ENCODE measurements around the gene STAB2. TPM values are rescaled to one million over a fixed set of nuclear protein-coding genes. Genes with fewer than 3 reads are reported as not detected.

The STAB2 gene
- total RNA-seq, 2 experiments from 2014 or later: not detected

DNA sequence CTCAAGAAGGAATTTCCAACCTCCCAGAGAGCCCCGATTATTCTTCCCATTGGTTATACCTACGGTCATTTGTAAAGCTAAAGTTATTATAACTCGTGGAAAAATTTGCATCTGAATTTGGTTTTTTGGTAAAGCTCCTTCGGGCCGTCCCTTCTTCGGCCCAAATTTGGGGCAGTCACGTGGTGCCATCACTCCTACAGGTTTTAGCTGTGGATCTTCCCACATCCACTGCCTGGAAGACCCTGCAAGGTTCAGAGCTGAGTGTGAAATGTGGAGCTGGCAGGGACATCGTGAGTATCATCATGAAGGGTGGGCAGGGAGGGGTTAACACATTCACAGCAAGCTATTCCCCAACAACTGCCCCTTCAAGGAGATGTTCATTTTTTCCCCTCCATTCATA is 148.2 kb downstream of the STAB2 start:
- CTCF ChIA-PET: interaction anchor here (1.4 kb wide), 1 partner anchor 11 kb away, joined by 3 read pairs; no protein-coding TSS in a partner anchor
- POLR2A ChIA-PET: no interaction called here

DNA sequence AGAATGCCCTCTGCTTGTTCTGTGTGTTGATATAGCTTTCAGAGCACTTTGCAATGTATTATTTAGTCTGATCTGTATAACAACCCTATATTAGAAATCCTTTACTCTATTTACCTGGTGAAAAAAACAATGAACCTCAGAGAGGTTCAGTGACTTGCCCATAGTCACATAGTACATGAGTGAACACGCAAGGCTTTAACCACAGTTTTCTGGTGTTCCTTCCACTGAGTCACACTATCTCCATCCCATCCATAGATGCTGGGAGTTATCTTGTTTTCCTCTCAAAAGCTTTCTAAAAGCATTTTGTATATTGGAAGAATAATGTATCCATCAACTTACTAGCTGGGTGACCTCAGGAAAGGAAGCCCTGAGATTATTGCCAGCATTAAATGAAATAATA is 149.5 kb downstream of the STAB2 start:
- CTCF ChIA-PET: interaction anchor here (1.4 kb wide), 1 partner anchor 12 kb away, joined by 3 read pairs; no protein-coding TSS in a partner anchor
- POLR2A ChIA-PET: no interaction called here

DNA sequence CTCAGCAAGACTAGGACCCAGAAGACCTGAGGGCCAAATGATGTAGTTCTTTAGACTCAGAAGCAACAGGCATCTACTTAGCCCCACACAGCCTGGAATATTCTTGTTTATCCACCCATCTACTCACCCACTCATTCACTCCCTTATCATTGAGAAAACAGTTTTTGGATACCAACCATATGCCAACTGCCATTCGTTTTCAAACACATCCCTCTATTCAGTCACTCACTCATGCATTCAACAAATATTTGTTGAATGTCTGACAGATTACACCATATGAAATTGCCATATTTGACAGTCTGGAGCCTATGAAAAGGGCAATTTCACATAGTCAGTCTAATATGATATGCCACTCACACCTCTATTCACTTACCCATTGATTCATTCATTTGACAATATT is 150.8 kb downstream of the STAB2 start:
- CTCF ChIA-PET: no interaction called here
- POLR2A ChIA-PET: no interaction called here

GRCh38 chr12:103742349-103742932 is 155.4 kb downstream of the STAB2 start:
- ChIA-PET CTCF (interaction anchor here (0.6 kb wide), 1 partner anchor 61 kb away, joined by 3 read pairs; no protein-coding TSS in a partner anchor), POLR2A (no interaction called here)

DNA sequence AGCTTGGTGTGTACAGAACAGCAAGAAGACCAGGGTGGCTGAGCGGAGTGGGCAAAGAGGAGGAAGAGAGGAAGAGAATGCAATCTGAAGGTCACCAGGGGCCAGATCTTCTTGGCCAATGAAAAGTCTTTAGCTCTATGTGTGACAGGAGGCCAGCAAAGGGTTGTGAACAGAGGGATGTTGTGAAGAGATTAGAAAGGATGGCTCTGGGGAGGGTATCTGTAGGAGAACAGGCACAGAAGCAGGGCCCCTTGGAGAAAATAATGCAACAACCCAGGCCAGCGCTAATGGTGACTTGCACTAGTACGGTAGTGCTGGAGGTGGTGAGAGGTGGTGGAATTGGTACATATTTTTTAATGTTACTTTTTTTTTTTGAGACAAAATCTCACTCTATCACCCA is 156.7 kb downstream of the STAB2 start:
- ChIA-PET POLR2A (no interaction called here), CTCF (no interaction called here)

DNA sequence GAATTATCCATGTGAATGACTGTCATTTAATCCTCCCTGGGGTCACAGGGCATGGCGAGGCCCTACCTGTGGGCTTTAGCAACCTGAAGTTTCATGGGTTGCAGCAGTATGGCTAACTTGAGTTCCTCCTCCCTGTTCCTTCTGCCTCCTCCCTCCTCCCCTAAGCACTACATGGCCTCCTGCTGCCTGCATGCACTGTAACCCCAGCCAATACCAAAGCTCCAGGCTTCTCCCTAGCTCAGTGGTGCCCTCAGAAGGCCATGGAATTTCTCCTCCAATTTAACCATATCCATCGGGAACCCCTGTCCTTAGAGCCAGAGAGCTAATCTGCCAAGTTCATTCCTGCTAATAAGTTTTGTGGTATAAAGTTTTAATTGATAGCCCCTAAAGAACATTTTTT is 158.9 kb downstream of the STAB2 start:
- ChIA-PET CTCF (no interaction called here), POLR2A (no interaction called here)

- POLR2A ChIA-PET: no interaction called here
- CTCF ChIA-PET: no interaction called here
Observed at GRCh38 chr12:103748002-103748401, 160.9 kb downstream of the STAB2 start.

- POLR2A ChIA-PET: no interaction called here
- CTCF ChIA-PET: no interaction called here
Observed at GRCh38 chr12:103748875-103749274, 161.8 kb downstream of the STAB2 start.

DNA sequence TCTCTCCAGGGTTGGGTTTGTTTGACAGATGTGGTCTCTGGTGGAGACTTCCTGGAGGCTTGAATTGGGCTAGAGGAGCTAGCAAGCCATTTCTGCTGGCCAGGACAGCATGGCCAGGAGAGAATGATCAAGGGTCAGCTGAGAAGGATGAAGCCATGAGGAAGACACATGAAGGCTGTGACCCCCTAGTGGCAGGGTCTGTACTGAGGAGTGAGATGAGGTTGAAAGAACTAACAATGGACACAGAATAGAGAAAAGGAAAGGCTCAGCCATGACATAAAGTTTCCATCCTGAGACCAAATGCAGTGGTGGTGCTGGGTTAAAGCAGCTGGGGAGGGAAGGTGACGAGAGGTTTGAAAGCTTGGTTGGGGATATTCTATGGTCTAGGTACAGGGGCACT is 164.1 kb downstream of the STAB2 start:
- ChIA-PET POLR2A (no interaction called here), CTCF (interaction anchor here (0.5 kb wide), 1 partner anchor 23 kb away, joined by 4 read pairs; no protein-coding TSS in a partner anchor)

GRCh38 chr12:103751600-103751999 is 164.5 kb downstream of the STAB2 start:
- ChIA-PET CTCF (interaction anchor here (0.5 kb wide), 1 partner anchor 23 kb away, joined by 4 read pairs; no protein-coding TSS in a partner anchor), POLR2A (no interaction called here)

DNA sequence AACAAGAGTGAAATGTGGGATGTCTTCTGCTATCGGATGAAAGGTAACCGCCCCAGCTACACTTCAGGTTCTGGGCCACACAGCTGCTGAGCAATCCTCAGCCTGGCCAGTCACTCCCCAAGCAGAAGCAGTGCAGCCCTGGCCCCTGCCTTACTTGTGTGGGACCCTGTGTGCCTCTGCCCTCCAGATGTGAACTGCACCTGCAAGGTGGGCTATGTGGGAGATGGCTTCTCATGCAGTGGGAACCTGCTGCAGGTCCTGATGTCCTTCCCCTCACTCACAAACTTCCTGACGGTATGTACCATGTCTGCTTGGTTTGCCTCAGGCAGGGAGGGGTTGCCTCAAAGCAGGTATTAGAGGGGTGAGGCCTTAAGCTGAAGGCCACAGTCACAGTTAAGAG is 168.4 kb downstream of the STAB2 start:
- ChIA-PET CTCF (no interaction called here), POLR2A (no interaction called here)

DNA sequence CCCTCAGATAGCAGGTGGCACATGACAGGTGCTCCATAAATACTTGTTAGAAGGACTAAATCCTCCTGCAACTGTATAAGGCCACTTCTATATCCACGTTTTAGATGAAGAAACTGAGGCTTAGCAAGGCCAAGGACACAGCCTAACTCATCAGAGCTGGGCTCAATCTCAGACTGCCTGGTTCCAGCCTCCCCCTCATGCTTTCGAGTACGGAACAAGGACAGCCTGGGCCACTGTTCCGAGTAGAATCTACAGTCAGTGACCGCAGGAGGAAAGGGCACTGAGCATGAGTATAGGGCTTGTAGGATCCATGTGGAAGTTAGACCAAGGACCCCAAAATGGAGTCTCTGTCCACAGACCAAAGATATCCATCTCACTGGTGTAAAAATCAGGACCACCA is 169.4 kb downstream of the STAB2 start:
- ChIA-PET POLR2A (no interaction called here), CTCF (no interaction called here)

GRCh38 chr12:103757248-103757647 is 170.2 kb downstream of the STAB2 start:
- CTCF ChIA-PET: no interaction called here
- POLR2A ChIA-PET: no interaction called here

DNA sequence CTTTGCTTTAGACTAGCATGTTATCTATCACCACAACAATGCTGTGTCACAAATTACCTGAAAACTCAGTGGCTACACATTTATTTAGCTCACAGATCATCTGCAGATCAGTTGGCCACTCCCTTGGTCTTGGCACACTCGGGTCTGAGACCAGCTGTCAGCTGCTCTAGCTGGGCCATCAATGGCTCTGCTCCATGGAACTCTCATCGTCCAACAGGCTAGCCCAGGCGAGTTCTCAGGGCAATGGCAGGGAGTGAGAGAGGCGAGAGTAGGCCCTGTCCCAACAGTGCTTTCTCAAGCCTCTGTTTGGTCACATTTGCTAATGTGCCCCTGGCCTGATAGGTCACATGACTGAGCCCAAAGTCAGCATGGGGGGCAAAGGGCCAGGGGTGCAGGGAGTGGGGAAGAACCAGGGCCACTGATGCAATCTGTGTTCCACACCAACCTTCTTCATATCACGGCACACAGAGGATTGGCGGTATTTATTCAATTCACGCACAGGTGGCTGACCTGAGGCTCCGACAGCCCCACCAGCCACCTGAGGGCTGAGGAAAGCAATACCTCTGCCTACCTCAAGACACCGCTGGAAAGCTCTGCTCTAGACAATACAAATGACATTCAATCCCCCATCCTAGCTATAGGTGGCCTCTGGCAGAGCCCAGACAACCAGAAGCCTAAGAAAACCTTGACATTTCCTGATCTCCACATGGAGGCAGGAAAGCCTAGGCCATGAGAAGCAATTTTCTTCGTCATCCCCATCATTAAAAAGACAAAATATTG is 171.4 kb downstream of the STAB2 start:
- ChIA-PET POLR2A (no interaction called here), CTCF (no interaction called here)

DNA sequence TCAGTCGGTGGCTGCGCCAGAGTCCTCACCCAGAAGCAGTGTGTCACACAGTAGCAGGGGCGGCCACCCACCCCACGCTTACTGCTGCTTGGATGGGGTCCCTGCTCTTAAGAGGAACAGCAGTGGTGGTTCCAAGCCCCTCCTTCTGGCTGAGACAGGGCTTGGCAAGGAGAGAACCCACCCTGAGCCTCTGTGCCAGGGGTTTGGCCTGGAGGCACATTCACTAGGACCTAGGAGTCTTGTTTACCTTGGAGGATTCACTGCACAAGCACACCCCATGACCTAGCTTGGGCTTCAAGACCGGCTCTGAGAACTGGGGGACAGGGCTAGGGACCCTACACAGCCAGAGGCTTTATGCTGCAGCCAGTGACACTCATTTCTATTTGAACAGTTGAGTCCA is 175.4 kb downstream of the STAB2 start:
- POLR2A ChIA-PET: no interaction called here
- CTCF ChIA-PET: no interaction called here

- ChIA-PET CTCF (no interaction called here), POLR2A (no interaction called here)
Observed at GRCh38 chr12:103765322-103765721, 178.2 kb downstream of the STAB2 start.

DNA sequence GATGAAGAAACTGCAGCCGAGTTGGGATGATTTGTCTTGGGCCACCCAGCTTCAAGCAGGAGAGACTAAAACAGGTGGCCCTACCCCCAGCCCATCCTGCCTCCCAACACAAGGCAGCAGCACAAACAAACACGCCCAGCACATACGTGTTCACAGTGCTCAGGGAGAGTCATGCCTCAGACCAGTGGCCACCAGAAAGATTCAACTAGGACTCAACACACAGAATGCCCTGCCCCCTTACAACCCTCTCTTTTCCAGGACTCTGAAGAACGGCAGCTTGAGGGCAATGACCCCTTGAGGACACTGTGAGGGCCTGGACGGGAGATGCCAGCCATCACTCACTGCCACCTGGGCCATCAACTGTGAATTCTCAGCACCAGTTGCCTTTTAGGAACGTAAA is 179.0 kb downstream of the STAB2 start:
- POLR2A ChIA-PET: no interaction called here
- CTCF ChIA-PET: no interaction called here

DNA sequence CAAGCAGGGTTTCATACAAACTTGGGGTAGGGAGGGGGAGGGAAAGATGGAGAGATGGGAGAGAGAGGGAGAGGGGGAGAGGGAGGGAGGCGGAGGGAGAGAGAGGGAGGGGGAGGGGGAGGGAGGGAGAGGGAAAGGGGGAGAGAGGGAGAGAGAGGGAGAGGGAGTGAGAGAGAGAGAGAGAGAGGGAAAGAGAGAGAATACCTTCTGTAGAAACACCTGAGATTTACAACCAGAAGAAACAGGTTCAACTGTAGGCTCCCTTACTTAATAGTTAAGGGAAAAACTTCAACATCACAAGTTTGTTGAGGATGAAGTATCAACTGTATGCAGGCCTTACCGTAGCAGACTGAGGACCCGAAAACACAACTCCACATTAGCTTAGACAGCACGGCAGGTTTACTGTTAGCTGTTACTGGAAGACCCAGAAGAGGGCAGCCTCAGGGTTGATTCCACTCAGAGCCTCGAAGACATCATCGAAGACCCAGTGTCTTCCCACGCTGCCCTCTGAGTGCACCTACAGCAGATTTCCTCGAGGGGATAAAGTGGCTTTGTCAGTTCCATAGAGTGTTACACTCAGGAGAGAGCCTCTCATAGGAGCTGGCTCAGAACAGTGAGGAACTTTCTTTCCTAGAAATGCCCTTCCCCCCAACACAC is 181.5 kb downstream of the STAB2 start:
- POLR2A ChIA-PET: no interaction called here
- CTCF ChIA-PET: no interaction called here

DNA sequence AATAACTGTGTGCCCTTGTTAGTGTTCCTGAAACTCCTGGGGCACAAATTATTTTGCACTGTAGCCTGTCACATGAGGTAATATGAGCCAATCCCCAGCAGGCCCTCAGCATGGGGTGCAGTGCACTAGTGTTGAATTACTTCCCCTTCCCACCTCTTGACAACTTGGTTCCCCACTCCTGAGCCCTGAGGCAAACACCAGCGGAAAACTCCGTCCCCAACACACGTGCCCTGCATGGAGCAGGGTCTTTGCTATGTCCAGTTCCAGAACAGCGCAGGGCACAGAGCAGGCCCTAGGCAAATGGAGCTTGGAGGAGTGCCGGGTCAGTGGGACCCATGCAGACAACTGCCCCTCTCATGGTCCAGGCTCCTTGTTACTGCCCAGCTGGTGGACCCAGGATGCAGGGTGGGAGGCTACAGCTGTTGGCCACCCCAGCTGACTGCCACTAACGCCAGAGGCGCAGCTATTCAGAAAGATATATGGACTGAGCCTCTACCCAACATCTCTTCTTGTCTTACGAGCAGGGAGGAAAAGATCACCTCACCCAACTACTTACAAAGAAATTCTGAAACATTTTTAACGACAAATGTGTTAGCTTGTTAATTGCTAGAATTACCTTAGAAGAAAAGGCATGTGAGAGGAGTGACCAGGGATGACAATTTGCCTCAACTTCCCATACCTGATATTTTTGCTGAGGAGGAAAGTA is 182.3 kb downstream of the STAB2 start:
- ChIA-PET CTCF (no interaction called here), POLR2A (no interaction called here)

GRCh38 chr12:103771466-103771865 is 184.4 kb downstream of the STAB2 start:
- ChIA-PET CTCF (no interaction called here), POLR2A (no interaction called here)

Measured in activated CD8-positive, alpha-beta memory T cell treated with anti-CD3 and anti-CD28 coated beads for 36 hours (primary cell).